ENCODE results near the gene NAGPA. TPM values are rescaled to one million over a fixed set of nuclear protein-coding genes. Genes with fewer than 3 reads are reported as not detected.

Gene NAGPA
- total RNA-seq, 1 donor from 2014 or later = 14.3 TPM

Other genes starting within 250 kb of the NAGPA start
- gene SEPTIN12, start 245.6 kb downstream of the NAGPA start, total RNA-seq = not detected in 2 replicates
- gene SMIM22, start 238.6 kb downstream of the NAGPA start, total RNA-seq = not detected in 2 replicates
- 22.0 and 33.3 TPM in 2 replicates for gene ROGDI, start 231.3 kb downstream of the NAGPA start, total RNA-seq
- 36.4 and 47.8 TPM in 2 replicates for gene GLYR1, start 186.6 kb downstream of the NAGPA start, total RNA-seq
- 16.3 and 23.8 TPM in 2 replicates for gene UBN1, start 186.5 kb downstream of the NAGPA start, total RNA-seq
- gene PPL, start 96.8 kb downstream of the NAGPA start, total RNA-seq = 2.4 and 5.4 TPM in 2 replicates
- under 0.01 TPM in 1 of 2 replicates, not detected in the other for gene SEC14L5, start 75.6 kb downstream of the NAGPA start, total RNA-seq
- not detected in 2 replicates for gene C16orf89, start 32.0 kb upstream of the NAGPA start, total RNA-seq
- gene ALG1, start 37.9 kb upstream of the NAGPA start, total RNA-seq = 22.2 and 31.2 TPM in 2 replicates
- 5.7 and 8.7 TPM in 2 replicates for gene EEF2KMT, start 63.9 kb upstream of the NAGPA start, total RNA-seq

All from lung microvascular endothelial cell (primary cell).